ENCODE measurements around the gene YPEL1. TPM values are rescaled to one million over a fixed set of nuclear protein-coding genes. Genes with fewer than 3 reads are reported as not detected.

YPEL1 gene
- total RNA-seq, 1 experiment from 2014 or later = 3.1 TPM

DNA sequence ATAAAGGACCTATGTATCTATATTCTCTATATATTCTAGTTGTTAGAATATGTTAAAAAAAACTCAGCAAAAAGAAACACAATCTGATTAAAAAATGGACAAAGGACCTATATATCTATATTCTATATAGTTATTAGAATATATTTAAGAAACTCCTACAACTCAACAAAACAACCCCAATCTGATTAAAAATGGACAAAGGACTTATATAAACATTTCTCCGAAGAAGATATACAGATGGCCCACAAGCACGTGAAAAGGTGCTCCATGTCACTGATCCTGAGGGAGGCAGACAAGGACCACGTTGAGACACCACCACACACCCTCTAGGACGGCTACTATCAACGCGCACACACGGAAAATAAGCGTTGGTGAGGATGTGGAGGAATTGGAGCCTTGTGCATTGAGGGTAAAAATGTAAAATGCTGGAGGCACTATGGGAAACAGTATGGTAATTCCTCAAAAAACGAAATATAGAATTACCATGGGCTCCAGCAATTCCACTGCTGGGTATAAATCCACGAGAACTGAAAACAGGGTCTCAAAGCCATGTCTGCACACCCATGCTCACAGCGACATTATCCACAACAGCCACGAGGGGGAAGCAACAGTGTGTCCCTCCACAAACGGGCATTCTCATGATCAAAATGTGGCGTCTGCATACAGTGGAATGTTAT, 22.7 kb downstream of the YPEL1 start:
- intact Hi-C loops (cut with micrococcal nuclease) = loop anchor here (1.0 to 2.0 kb wide), 3 partner anchors 13 to 240 kb away; partner anchors contain the start of gene PPM1F
- H3K4me2 ChIP-seq (ENCODE audit: low read length) = peak overlapping the region; percentile 67
- H4K20me1 ChIP-seq (ENCODE audit: insufficient read depth) = no peaks in the 10 kb centered on the region
- no peaks in the 10 kb centered on the region for H3K79me2 ChIP-seq (ENCODE audit: insufficient read depth, low read length)
- no peaks in the 10 kb centered on the region for H3K27me3 ChIP-seq (ENCODE audit: insufficient read depth, low read length)
- ChIA-PET RAD21 (ENCODE audit: low non-redundant PET in 1 of 2, low total read pairs in 2 of 2, uncharacterized antibody in 2 of 2, unreplicated experiment in 2 of 2) (interaction anchor here (0.9 to 1.0 kb wide), 2 partner anchors 226 to 240 kb away, joined by 3 to 4 read pairs; partner anchors contain the start of gene PPM1F (in 1 of the 2)), CTCF (interaction anchor here (0.9 to 1.1 kb wide), 3 partner anchors 226 to 259 kb away, joined by 3 to 6 read pairs (median 3); partner anchors contain the start of gene PPM1F), POLR2A (no interaction called here)
- ATAC-seq = peak; percentile 96
- peak overlapping the region; percentile 11; the same call in 1 of the 2 replicates for H3K9ac ChIP-seq (ENCODE audit: low read length)
- peaks cover 0 to 7% of the 10 kb centered on the region in 2 experiments; a peak in 1 of 4 replicates for H3K4me1 ChIP-seq (ENCODE audit: control insufficient read depth in 1 of 2, insufficient read depth in 2 of 2, low read length in 2 of 2)
- peak overlapping the region; percentile 16 for H2AFZ ChIP-seq (ENCODE audit: low read depth, low read length, poor library complexity, severe bottlenecking)
- peak overlapping the region; percentile 23 for H3K4me3 ChIP-seq (replicated peaks in 1 of 2; ENCODE audit: low read depth in 1 of 2, low read length in 2 of 2)
- H3K9me3 ChIP-seq (ENCODE audit: control insufficient read depth in 1 of 2, insufficient read depth in 1 of 2, low read depth in 1 of 2, low read length in 2 of 2) = no peaks in the 10 kb centered on the region
- no peaks in the 10 kb centered on the region for H3K9me2 ChIP-seq (ENCODE audit: insufficient read depth)
- DNase-seq (ENCODE audit: low read depth, low spot score) = peak; percentile 68
- no peak overlapping the region for H3K27ac ChIP-seq (ENCODE audit: low read depth, low read length)
- no peaks in the 10 kb centered on the region for H3K36me3 ChIP-seq (ENCODE audit: control insufficient read depth in 1 of 2, insufficient read depth in 2 of 2, low read length in 2 of 2)
- BruUV-seq (replicated peaks) = no TSS peak
- TF ChIP-seq, protein P1, sequence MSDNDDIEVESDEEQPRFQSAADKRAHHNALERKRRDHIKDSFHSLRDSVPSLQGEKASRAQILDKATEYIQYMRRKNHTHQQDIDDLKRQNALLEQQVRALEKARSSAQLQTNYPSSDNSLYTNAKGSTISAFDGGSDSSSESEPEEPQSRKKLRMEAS (IDR thresholded peaks at IDR 0.05) = peak; percentile 48; the same call in 1 of the 2 replicates
- TF ChIP-seq, protein P2, sequence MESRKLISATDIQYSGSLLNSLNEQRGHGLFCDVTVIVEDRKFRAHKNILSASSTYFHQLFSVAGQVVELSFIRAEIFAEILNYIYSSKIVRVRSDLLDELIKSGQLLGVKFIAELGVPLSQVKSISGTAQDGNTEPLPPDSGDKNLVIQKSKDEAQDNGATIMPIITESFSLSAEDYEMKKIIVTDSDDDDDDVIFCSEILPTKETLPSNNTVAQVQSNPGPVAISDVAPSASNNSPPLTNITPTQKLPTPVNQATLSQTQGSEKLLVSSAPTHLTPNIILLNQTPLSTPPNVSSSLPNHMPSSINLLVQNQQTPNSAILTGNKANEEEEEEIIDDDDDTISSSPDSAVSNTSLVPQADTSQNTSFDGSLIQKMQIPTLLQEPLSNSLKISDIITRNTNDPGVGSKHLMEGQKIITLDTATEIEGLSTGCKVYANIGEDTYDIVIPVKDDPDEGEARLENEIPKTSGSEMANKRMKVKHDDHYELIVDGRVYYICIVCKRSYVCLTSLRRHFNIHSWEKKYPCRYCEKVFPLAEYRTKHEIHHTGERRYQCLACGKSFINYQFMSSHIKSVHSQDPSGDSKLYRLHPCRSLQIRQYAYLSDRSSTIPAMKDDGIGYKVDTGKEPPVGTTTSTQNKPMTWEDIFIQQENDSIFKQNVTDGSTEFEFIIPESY (IDR thresholded peaks at IDR 0.05; ENCODE audit: extremely low read depth, insufficient replicate concordance, low read length) = no peak
- TF ChIP-seq ZFX (IDR thresholded peaks at IDR 0.05) (no peak), POLR2A (IDR thresholded peaks at IDR 0.05; ENCODE audit: borderline replicate concordance, extremely low read depth, insufficient read depth, insufficient read length) (no peak), ELF1 (IDR thresholded peaks at IDR 0.05; ENCODE audit: borderline replicate concordance, low read depth) (no peak), SRF (IDR thresholded peaks at IDR 0.05; ENCODE audit: low read depth) (no peak), CEBPB (IDR thresholded peaks at IDR 0.05; ENCODE audit: low read depth) (no peak), CBX3 (IDR thresholded peaks at IDR 0.05; ENCODE audit: low read depth) (0 out of 2 replicates have a peak, but pooled peaks have one; percentile 22), JUND (IDR thresholded peaks at IDR 0.05) (no peak), TCF7L2 (IDR thresholded peaks at IDR 0.05; ENCODE audit: borderline replicate concordance, extremely low read depth, insufficient read depth, insufficient read length) (no peak), ZNF274 (IDR thresholded peaks at IDR 0.05; ENCODE audit: low read depth, low read length) (no peak), SIN3A (IDR thresholded peaks at IDR 0.05; ENCODE audit: low read depth) (no peak), RAD21 (IDR thresholded peaks at IDR 0.05; ENCODE audit: low read depth) (peak; percentile 72), YY1 (IDR thresholded peaks at IDR 0.05; ENCODE audit: extremely low read depth, insufficient replicate concordance, low read depth, low read length) (no peak), POLR2AphosphoS5 (IDR thresholded peaks at IDR 0.05; ENCODE audit: low read depth, low read length) (no peak), EGR1 (IDR thresholded peaks at IDR 0.05; ENCODE audit: low read depth) (no peak)
- TF ChIP-seq, protein P3, sequence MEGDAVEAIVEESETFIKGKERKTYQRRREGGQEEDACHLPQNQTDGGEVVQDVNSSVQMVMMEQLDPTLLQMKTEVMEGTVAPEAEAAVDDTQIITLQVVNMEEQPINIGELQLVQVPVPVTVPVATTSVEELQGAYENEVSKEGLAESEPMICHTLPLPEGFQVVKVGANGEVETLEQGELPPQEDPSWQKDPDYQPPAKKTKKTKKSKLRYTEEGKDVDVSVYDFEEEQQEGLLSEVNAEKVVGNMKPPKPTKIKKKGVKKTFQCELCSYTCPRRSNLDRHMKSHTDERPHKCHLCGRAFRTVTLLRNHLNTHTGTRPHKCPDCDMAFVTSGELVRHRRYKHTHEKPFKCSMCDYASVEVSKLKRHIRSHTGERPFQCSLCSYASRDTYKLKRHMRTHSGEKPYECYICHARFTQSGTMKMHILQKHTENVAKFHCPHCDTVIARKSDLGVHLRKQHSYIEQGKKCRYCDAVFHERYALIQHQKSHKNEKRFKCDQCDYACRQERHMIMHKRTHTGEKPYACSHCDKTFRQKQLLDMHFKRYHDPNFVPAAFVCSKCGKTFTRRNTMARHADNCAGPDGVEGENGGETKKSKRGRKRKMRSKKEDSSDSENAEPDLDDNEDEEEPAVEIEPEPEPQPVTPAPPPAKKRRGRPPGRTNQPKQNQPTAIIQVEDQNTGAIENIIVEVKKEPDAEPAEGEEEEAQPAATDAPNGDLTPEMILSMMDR (IDR thresholded peaks at IDR 0.05 in 2 of 3, conservative IDR thresholded peaks at IDR 0.05 in 1 of 3; ENCODE audit: borderline replicate concordance in 1 of 3, insufficient read depth in 1 of 3, low read depth in 2 of 3, low read length in 2 of 3) = peak; percentile 72 to 96 (median 80)
- TF ChIP-seq, protein P4, sequence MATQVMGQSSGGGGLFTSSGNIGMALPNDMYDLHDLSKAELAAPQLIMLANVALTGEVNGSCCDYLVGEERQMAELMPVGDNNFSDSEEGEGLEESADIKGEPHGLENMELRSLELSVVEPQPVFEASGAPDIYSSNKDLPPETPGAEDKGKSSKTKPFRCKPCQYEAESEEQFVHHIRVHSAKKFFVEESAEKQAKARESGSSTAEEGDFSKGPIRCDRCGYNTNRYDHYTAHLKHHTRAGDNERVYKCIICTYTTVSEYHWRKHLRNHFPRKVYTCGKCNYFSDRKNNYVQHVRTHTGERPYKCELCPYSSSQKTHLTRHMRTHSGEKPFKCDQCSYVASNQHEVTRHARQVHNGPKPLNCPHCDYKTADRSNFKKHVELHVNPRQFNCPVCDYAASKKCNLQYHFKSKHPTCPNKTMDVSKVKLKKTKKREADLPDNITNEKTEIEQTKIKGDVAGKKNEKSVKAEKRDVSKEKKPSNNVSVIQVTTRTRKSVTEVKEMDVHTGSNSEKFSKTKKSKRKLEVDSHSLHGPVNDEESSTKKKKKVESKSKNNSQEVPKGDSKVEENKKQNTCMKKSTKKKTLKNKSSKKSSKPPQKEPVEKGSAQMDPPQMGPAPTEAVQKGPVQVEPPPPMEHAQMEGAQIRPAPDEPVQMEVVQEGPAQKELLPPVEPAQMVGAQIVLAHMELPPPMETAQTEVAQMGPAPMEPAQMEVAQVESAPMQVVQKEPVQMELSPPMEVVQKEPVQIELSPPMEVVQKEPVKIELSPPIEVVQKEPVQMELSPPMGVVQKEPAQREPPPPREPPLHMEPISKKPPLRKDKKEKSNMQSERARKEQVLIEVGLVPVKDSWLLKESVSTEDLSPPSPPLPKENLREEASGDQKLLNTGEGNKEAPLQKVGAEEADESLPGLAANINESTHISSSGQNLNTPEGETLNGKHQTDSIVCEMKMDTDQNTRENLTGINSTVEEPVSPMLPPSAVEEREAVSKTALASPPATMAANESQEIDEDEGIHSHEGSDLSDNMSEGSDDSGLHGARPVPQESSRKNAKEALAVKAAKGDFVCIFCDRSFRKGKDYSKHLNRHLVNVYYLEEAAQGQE (IDR thresholded peaks at IDR 0.05; ENCODE audit: low read depth) = no peak
- TF ChIP-seq, protein P5, sequence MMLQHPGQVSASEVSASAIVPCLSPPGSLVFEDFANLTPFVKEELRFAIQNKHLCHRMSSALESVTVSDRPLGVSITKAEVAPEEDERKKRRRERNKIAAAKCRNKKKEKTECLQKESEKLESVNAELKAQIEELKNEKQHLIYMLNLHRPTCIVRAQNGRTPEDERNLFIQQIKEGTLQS (IDR thresholded peaks at IDR 0.05) = no peak
